Measurements from ENCODE around the gene GNS. TPM values are rescaled to one million over a fixed set of nuclear protein-coding genes. Genes with fewer than 3 reads are reported as not detected.

Gene GNS
- total and polyA plus RNA-seq, 2 of the 4 experiments (the other 2 are of a cell fraction), result 60.4 to 80.7 TPM

GRCh38 chr12:64797156-64797555, 38.0 kb upstream of the GNS start:
- Histone ChIP-seq H3K27ac (ENCODE audit: insufficient read depth, low read length) (no peak overlapping the region), H3K27me3 (ENCODE audit: control insufficient read depth, insufficient read depth, low read length) (peaks cover 32% of the 10 kb centered on the region), H3K4me1 (ENCODE audit: control insufficient read depth, insufficient read depth, low read length) (no peaks in the 10 kb centered on the region), H3K9ac (ENCODE audit: low read depth, low read length) (no peak overlapping the region), H3K9me3 (ENCODE audit: control insufficient read depth, insufficient read depth, low read length) (no peaks in the 10 kb centered on the region), H2BK120ac (ENCODE audit: low read depth, low read length) (no peak overlapping the region), H3K4me2 (ENCODE audit: low read depth, low read length) (no peak overlapping the region), H4K8ac (ENCODE audit: low read depth in 2 of 2, low read length in 2 of 2) (no peak overlapping the region), H2AK9ac (replicated peaks; ENCODE audit: low read depth, low read length, poor library complexity) (no peak overlapping the region), H3K14ac (replicated peaks; ENCODE audit: low read depth, low read length) (no peak overlapping the region), H4K5ac (ENCODE audit: low read depth, low read length) (no peak overlapping the region), H4K91ac (ENCODE audit: insufficient read depth, low read depth, low read length) (no peak overlapping the region), H3K4me3 (ENCODE audit: insufficient read depth, low read depth, low read length) (no peak overlapping the region), H3K18ac (ENCODE audit: low read depth, low read length) (no peak overlapping the region), H3K36me3 (ENCODE audit: control insufficient read depth, insufficient read depth, low read length) (no peaks in the 10 kb centered on the region), H3K79me1 (ENCODE audit: low read depth in 1 of 2, low read length in 2 of 2) (no peaks in the 10 kb centered on the region), H3K4ac (ENCODE audit: low read depth, low read length) (no peak overlapping the region), H2BK5ac (ENCODE audit: low read depth, low read length, poor library complexity, severe bottlenecking) (no peak overlapping the region), H4K20me1 (ENCODE audit: insufficient read depth, low read length) (no peaks in the 10 kb centered on the region), H2BK20ac (ENCODE audit: low read depth, low read length) (no peak overlapping the region), H3K23ac (ENCODE audit: low read depth, low read length) (no peak overlapping the region), H2BK15ac (ENCODE audit: low read depth, low read length) (no peak overlapping the region), H3K9me1 (ENCODE audit: insufficient read depth, low read length) (no peaks in the 10 kb centered on the region), H2AFZ (replicated peaks; ENCODE audit: low read length, poor library complexity) (no peak overlapping the region), H2AK5ac (ENCODE audit: low read depth, low read length) (no peak overlapping the region), H3K56ac (ENCODE audit: extremely low read depth, insufficient read depth, low read length) (no peak overlapping the region)
- dilution Hi-C loops (cut with HindIII; ENCODE audit: low sequenced_read_pairs, unreplicated experiment) (no loop called here), intact Hi-C loops (cut with micrococcal nuclease) (loop anchor here (5.0 kb wide), 1 partner anchor 250 kb away; no protein-coding TSS in a partner anchor), in situ Hi-C loops (cut with MboI; ENCODE audit: low sequenced_read_pairs) (no loop called here)
- ChIA-PET CTCF (interaction anchor here (0.6 kb wide), 1 partner anchor 1197 kb away, joined by 4 read pairs; no protein-coding TSS in a partner anchor), POLR2A (ENCODE audit: unreplicated experiment) (no interaction called here)
- no CpG with 5 or more reads among the region's 1 CpG for WGBS, 2 experiments (ENCODE audit: extremely low coverage in 2 of 2, insufficient read length in 1 of 2)
- no TSS peak for BruUV-seq (replicated peaks)
- ATAC-seq (ENCODE audit: low read depth), result no peak
- TF ChIP-seq CHD1 (IDR thresholded peaks at IDR 0.05; ENCODE audit: low read depth, low read length), result no peak
- no peak for DNase-seq

All from IMR-90 (cell line).